HG02642 (cell line): ENCODE results near the gene NACC1.
A peak's percentile ranks its signal among the peaks of the same experiment; 100 is the strongest.

Experiments
- ATAC-seq: cut with Tn5 transposase; IDR thresholded peaks from one replicate; pipeline ENCODE4 v1.9.1; 2021; ENCODE audit warnings: mild to moderate bottlenecking; ENCODE audit not compliant: unreplicated experiment, poor library complexity

Gene NACC1

DNA sequence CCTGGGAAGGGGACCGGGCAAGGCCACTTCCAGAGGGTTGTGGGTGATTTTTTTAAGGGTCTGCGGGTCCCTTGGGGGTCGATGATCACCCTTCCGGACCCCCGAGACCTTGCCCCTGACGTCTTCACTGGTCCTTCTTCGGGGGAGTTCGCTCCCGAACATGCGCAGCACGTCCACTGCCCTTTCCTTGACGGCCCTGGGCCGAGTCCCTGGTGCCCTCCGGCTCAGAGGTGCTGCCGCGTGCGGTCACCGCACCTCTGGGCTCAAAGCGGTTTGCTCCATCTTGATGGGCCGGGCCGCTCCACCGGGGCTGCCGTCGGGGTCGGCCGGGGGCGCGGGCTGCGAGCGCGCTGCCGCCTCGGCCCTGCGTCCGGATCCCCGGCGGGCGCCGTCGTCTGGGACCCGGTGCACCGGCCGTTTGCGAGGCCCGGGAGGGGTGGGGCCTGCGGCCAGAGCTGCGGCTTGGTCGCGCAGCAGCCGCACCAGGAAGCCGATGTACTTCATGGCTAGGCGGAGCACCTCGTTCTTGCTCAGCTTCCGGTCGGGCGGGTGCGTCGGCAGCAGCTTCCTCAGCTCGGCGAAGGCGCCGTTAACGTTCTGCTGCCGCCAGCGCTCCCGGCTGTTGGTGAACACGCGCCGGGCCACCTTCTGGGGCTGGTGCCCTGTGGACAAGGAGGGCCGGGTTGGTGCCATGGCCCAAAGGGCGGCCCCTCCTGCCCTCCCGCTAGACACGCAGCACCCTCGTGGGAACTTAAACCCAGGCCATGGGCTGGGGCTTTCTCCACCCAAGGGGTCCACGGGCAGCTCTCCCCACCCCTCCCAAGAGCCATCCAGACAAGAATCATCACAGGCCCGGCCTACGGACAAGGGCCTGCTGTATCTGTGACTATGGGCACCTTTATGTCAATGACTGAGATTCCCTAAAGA is 18.7 kb upstream of the NACC1 start:
- no peak for ATAC-seq

- no peak for ATAC-seq
These were observed 18.0 kb upstream of the NACC1 start for GRCh38 chr19:13100031-13100588.

- ATAC-seq, result no peak
These were observed 17.0 kb upstream of the NACC1 start for GRCh38 chr19:13100841-13101589.

- ATAC-seq, result no peak
These were observed 16.3 kb upstream of the NACC1 start for GRCh38 chr19:13101590-13102415.

DNA sequence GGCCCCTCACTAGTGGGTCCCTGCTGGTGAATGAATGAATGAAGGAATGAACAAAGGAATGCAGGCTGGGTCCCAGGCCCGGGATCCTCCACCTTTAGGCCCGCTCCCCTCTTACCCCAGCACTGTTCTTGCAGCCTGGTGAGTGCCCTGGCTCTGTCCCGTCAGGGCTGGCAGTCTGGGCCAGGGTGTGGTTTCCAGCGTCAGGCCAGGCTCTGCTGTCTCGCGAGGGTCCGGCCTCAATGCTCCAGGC is 15.7 kb upstream of the NACC1 start:
- ATAC-seq, result peak; percentile 1

DNA sequence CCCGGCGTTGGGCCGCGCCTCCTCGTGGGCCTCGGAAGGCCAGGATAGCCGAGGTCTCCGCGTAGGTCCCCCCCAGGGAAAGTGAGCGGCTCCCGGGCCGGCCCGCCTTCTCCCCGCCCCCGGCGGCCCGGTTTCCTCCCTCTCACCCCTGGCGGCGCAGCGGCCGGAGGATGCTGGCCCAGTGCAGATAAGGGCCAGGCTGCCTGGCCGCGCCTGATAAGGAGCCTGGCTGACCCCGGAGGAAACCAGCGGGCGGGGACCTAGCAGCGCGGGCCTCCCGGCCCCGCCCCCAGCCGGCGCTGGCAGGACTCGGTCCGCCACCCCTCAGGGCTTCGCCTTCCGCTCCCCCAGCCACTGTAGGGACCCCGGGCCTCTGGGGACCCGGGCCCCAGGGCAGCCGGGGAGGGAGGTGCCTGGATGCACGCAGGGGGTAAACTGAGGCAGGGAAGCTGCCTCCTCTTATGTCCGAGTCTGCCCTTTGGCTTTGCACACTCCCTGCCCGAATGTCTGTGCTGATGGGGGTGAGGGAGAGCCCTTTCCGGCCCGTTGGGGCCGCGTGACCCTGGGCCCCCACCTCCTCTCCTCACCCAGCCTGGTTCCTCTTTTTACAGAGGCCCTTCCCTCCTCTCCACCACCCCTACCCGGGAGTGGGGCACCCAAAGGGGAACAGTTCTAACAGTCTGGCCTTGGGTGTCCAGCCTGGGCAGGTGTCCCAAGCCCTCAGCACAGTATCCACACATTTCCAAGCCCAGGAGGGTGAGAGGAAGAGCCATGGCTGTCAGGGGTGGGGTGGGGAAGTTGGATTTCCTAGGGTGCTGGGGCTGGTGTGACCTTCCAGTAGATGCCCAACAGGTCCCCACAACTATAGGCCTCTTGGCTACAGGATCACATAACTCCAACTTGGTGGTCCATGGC is 15.1 kb upstream of the NACC1 start, which contains the start of gene LYL1:
TSS of gene LYL1 (minus strand) at position 193 of the 915 bp plus-strand sequence. CDS start 1,687 bp downstream, outside the sequence.
- peak; percentile 43 for ATAC-seq

- ATAC-seq, result no peak
These were observed 14.3 kb upstream of the NACC1 start for GRCh38 chr19:13103581-13104359.

- peak; percentile 47 for ATAC-seq
These were observed 13.7 kb upstream of the NACC1 start for GRCh38 chr19:13104360-13104847.

GRCh38 chr19:13104848-13105711 is 13.0 kb upstream of the NACC1 start:
- peak; percentile 2 for ATAC-seq

DNA sequence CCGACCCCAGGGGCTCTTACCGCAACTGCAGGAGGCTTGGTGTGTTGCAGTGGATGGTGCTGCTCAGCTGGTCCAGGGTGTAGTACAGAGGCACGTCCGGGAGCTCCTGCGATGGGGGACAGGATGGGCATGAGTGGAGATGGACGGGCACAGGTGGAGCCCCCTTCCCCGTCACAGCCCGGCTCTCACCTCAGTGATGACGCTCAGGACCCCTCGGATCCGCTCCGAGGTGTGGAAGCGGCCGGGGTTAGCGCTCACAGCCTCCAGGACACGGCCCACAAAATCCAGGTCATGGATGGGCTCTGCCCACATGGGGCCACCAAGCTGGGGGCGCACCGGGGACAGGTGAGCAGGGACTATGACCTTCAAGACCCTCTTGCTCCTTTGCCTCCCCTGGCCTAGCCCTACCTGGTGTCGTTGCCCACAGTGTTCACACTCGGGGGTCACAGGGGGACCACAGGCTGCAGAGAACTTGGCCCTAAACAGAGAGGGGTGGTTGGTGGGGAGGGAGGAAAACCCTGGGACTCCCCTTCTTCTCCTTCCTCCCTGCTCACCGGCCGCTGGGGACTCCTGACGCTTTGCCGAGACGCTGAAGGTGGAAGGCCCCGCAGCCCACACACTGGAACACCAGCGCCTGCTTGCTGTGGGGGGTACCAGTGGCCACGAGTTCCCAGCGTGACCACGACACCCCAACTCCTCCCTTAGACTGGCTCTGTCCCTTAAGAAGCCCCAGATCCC is 8.5 kb upstream of the NACC1 start:
- ATAC-seq, result no peak

- no peak for ATAC-seq
These were observed 7.9 kb upstream of the NACC1 start for GRCh38 chr19:13110099-13110610.

DNA sequence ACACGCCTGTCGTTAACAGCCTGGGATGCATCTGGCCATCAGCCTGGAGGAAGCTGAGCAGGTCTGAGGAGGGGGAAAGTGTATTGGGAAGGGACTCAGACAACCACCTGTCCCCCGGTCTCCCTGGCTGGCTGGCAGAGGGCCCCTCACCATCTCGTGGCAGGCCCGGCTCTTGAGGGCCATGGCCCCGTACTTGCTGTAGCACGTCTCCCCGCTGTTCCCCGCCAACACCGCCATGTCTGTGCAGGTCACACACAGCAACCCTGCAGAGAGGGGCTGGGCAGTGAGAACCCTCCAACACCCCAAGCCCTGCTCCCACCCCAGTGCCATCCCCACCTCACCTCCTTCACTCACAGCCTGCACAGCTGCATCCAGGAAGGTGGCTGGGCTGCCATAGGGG is 5.5 kb upstream of the NACC1 start:
- no peak for ATAC-seq

GRCh38 chr19:13115936-13116281 is 2.2 kb upstream of the NACC1 start:
- ATAC-seq, result no peak

DNA sequence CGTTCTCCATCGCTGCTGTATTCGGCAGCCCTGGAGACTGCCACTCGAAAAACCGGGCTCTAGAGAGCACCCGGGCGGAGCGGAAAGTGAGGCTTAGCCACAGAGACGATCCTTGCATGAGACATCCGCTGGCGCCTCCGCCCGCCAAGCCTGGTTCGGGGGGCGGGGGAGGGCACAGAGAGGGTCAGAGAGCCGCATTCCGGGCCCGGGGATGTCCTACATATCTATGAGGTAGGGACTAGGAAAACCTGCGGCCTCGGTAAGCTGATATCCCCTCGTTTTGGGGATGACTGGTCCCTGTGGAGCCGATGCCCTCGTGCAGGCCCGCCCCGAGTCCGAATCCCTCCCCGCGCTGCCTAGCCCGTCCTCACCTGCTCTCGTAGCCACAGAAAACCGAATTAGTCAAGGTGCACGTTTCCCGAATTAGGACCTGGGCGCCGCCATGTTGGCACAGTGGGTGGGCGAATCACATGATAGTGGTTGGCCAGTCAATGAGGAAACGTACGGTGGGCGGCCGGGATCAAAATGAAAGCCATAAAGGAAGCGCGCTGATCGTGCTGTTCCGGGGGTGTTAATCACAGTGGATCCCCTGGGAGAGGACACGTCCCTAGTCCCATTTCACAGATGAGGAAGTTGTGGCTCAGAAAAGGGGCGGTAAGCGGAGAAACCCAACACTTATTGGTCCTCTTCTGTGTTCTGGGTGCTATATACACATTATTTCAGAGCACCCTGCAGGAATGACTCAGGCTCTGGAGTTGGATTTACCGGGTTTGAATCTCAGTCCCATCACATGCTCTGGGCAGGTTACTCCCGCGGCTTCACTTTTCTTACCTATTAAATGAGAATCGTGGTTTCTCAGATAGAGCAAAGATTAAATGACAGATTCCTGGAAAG is 1.5 kb upstream of the NACC1 start, which contains the start of gene TRMT1:
TSS of gene TRMT1 (minus strand) at position 459 of the 894 bp plus-strand sequence. CDS start at position 118, 341 bp downstream.
- peak; percentile 50 for ATAC-seq

GRCh38 chr19:13117176-13117771 is 790 bp upstream of the NACC1 start:
- ATAC-seq, result no peak
